Measurements from ENCODE around the gene ATAD2B. TPM values are rescaled to one million over a fixed set of nuclear protein-coding genes. Genes with fewer than 3 reads are reported as not detected.

ATAD2B gene
- total and polyA plus RNA-seq, 2 of the 4 experiments (the other 2 are of a cell fraction): 1.5 to 5.0 TPM

DNA sequence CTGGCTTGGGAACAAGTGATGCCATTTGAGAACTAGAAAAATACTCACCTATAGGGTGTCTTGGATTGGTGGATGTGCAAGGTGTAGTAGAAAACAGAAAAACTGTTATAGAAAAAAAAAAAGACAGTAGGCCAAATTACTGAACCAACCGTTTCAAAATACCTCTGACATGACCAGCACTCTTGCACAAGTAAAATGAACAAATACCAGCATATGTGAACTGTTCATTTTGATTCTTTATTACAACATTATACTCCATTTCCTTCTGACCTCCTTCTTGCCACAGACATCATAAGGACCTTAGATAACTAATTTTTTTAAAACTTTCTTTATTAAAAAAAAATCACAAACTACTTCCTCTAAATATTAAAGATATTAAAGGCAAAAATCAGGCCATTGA lies 125.5 kb downstream of the ATAD2B start:
- Histone ChIP-seq H2BK120ac (ENCODE audit: low read depth, low read length) (no peak overlapping the region), H3K36me3 (ENCODE audit: control insufficient read depth, insufficient read depth, low read length) (no peaks in the 10 kb centered on the region), H2BK15ac (ENCODE audit: low read depth, low read length) (no peak overlapping the region), H4K5ac (ENCODE audit: low read depth, low read length) (peak overlapping the region; percentile 81; the same call in 1 of the 2 replicates), H2AFZ (replicated peaks; ENCODE audit: low read length, poor library complexity) (no peak overlapping the region), H3K9me3 (ENCODE audit: control insufficient read depth, insufficient read depth, low read length) (no peaks in the 10 kb centered on the region), H2AK5ac (ENCODE audit: low read depth, low read length) (no peak overlapping the region), H2AK9ac (replicated peaks; ENCODE audit: low read depth, low read length, poor library complexity) (no peak overlapping the region), H3K56ac (ENCODE audit: extremely low read depth, insufficient read depth, low read length) (peak overlapping the region; percentile 43; the same call in 1 of the 2 replicates), H3K9ac (ENCODE audit: low read depth, low read length) (no peak overlapping the region), H3K4me1 (ENCODE audit: control insufficient read depth, insufficient read depth, low read length) (peaks cover 5% of the 10 kb centered on the region), H2BK5ac (ENCODE audit: low read depth, low read length, poor library complexity, severe bottlenecking) (peak overlapping the region; percentile 85), H3K18ac (ENCODE audit: low read depth, low read length) (peak overlapping the region; percentile 74; the same call in 1 of the 2 replicates), H3K27me3 (ENCODE audit: control insufficient read depth, insufficient read depth, low read length) (no peaks in the 10 kb centered on the region), H3K79me1 (ENCODE audit: low read depth in 1 of 2, low read length in 2 of 2) (peaks cover 0 to 9% of the 10 kb centered on the region in 2 experiments; a peak in 2 of 4 replicates), H3K14ac (replicated peaks; ENCODE audit: low read depth, low read length) (no peak overlapping the region), H3K4me2 (ENCODE audit: low read depth, low read length) (peak overlapping the region; percentile 79; the same call in 1 of the 2 replicates), H4K91ac (ENCODE audit: insufficient read depth, low read depth, low read length) (no peak overlapping the region), H3K23ac (ENCODE audit: low read depth, low read length) (no peak overlapping the region), H2BK20ac (ENCODE audit: low read depth, low read length) (0 out of 2 replicates have a peak overlapping the region, but pooled peaks have one; percentile 63), H3K4ac (ENCODE audit: low read depth, low read length) (no peak overlapping the region), H4K8ac (ENCODE audit: low read depth in 2 of 2, low read length in 2 of 2) (peak overlapping the region in 1 of 2 experiments; percentile 53; a peak in 2 of 4 replicates), H4K20me1 (ENCODE audit: insufficient read depth, low read length) (no peaks in the 10 kb centered on the region), H3K4me3 (ENCODE audit: insufficient read depth, low read depth, low read length) (no peak overlapping the region), H3K27ac (ENCODE audit: insufficient read depth, low read length) (no peak overlapping the region), H3K9me1 (ENCODE audit: insufficient read depth, low read length) (peaks cover 4% of the 10 kb centered on the region)
- no TSS peak for BruUV-seq (replicated peaks)
- ATAC-seq (ENCODE audit: low read depth) (peak; percentile 50), DNase-seq (peak; percentile 82)
- ChIA-PET CTCF (no interaction called here), POLR2A (ENCODE audit: unreplicated experiment) (no interaction called here)
- intact Hi-C loops (cut with micrococcal nuclease): no loop called here
- peak; percentile 94 for TF ChIP-seq CEBPB (IDR thresholded peaks at IDR 0.05; ENCODE audit: low read depth, low read length)
- TF ChIP-seq, protein P1, sequence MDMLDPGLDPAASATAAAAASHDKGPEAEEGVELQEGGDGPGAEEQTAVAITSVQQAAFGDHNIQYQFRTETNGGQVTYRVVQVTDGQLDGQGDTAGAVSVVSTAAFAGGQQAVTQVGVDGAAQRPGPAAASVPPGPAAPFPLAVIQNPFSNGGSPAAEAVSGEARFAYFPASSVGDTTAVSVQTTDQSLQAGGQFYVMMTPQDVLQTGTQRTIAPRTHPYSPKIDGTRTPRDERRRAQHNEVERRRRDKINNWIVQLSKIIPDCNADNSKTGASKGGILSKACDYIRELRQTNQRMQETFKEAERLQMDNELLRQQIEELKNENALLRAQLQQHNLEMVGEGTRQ (IDR thresholded peaks at IDR 0.05; ENCODE audit: low read depth, low read length): no peak
- in situ Hi-C loops (cut with MboI; ENCODE audit: low sequenced_read_pairs): no loop called here
- WGBS, 2 experiments (ENCODE audit: extremely low coverage in 2 of 2, insufficient read length in 1 of 2): no CpG with 5 or more reads among the region's 1 CpG
- dilution Hi-C loops (cut with HindIII; ENCODE audit: low sequenced_read_pairs, unreplicated experiment): no loop called here
